Smooth muscle cell (in vitro differentiated cells): Measurements from ENCODE around the gene TNFRSF21. TPM values are rescaled to one million over a fixed set of nuclear protein-coding genes. Genes with fewer than 3 reads are reported as not detected.

ENCODE experiments used
- DNase-seq: peaks from one replicate; lab custom pipeline; 2025; ENCODE audit not compliant: unreplicated experiment; lab: John Stamatoyannopoulos, UW
- H2AFZ ChIP-seq: fragments of 200-600 bp; sonication (generic); 2 replicates; pipeline ENCODE4 v1.6.0; 2016; ENCODE audit warnings: antibody characterized with exemption, low read depth, mild to moderate bottlenecking
- H3F3A ChIP-seq: fragments of 200-600 bp; sonication (generic); 2 replicates; pipeline ENCODE4 v1.6.0; 2017; ENCODE audit warnings: antibody characterized with exemption, low read depth
- H3K27ac ChIP-seq: fragments of 200-600 bp; sonication (generic); 2 replicates; pipeline ENCODE4 v1.5.1; 2016; ENCODE audit warnings: low read depth, mild to moderate bottlenecking
- H3K27me3 ChIP-seq: fragments of 200-600 bp; sonication (generic); 2 replicates; pipeline ENCODE4 v1.6.1; 2016; ENCODE audit warnings: low read depth, mild to moderate bottlenecking
- H3K36me3 ChIP-seq: fragments of 200-600 bp; sonication (generic); 2 replicates; pipeline ENCODE4 v1.5.1; 2016; ENCODE audit warnings: low read depth
- H3K4me1 ChIP-seq: fragments of 200-600 bp; sonication (generic); 2 replicates; pipeline ENCODE4 v1.5.1; 2016; ENCODE audit warnings: low read depth
- H3K4me2 ChIP-seq: fragments of 200-600 bp; sonication (generic); 2 replicates; pipeline ENCODE4 v1.6.0; 2016; ENCODE audit warnings: mild to moderate bottlenecking
- H3K4me3 ChIP-seq: fragments of 200-600 bp; sonication (generic); 2 replicates; pipeline ENCODE4 v1.5.1; 2016; ENCODE audit warnings: mild to moderate bottlenecking
- H3K79me2 ChIP-seq: fragments of 200-600 bp; sonication (generic); 2 replicates; pipeline ENCODE4 v1.6.0; 2016; ENCODE audit warnings: low read depth, mild to moderate bottlenecking
- H3K9ac ChIP-seq: fragments of 200-600 bp; sonication (generic); 2 replicates; pipeline ENCODE4 v1.6.0; 2016; ENCODE audit warnings: low read depth
- H3K9me3 ChIP-seq: fragments of 200-600 bp; sonication (generic); replicated peaks from 2 replicates; pipeline ENCODE4 v1.5.1; 2016; ENCODE audit warnings: low read depth
- H4K20me1 ChIP-seq: fragments of 200-600 bp; sonication (generic); 2 replicates; pipeline ENCODE4 v1.6.0; 2016; ENCODE audit warnings: low read depth
- WGBS: methylation state at CpG from one replicate; pipeline ENCODE4 v1.1.7; 2016; ENCODE audit warnings: low lambda C conversion rate; 5-methylcytosine and 5-hydroxymethylcytosine counted together
- polyA plus RNA-seq: library from polyadenylated mRNA; unstranded; fragments of >200 nt; fragmentation: Nextera tagmentation; extraction: Ambion mirVana; gene quantifications from 2 replicates; pipeline ENCODE4 v1.2.1, GENCODE V29; 2016
- total RNA-seq: library from RNA; depleted of rRNA; stranded (reverse); fragments of >200 nt; gene quantifications from 2 replicates; pipeline ENCODE4 v1.2.3, GENCODE V29; 2014
- TF ChIP-seq, protein P1 (sequence below): fragments of 200-600 bp; sonication (generic); IDR thresholded peaks from 2 replicates; pipeline ENCODE4 v1.5.1; 2017; ENCODE audit warnings: borderline replicate concordance, mild to moderate bottlenecking, antibody characterized with exemption; ENCODE audit not compliant: insufficient read depth, poor library complexity, severe bottlenecking

Gene TNFRSF21
- total and polyA plus RNA-seq, 2 experiments from 2014 or later: 30.1 to 32.8 TPM

DNA sequence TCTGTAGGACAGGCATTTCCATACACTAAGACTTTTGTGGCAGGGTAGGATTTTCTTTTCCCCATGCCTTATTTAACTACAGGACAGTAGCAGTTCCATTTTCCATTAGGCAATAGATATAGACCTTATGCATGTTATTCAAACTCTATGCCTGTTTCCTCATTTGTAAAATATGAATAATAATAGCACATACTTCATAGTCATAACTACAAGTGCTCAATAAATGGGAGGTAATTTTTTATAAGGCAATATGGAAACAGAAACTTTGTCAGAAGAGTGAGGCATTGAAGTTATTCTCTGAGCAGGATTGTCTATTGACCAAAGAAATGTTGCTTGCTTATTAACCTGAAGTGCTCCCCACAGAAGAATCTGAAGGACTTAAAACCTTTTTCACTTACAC is 41.9 kb upstream of the TNFRSF21 start:
- Histone ChIP-seq H3K36me3 (no peaks in the 10 kb centered on the region), H3K27ac (no peak overlapping the region), H3K9me3 (no peaks in the 10 kb centered on the region), H3F3A (no peaks in the 10 kb centered on the region), H3K9ac (no peak overlapping the region), H3K79me2 (no peaks in the 10 kb centered on the region), H3K4me2 (no peak overlapping the region), H3K4me3 (no peak overlapping the region), H4K20me1 (no peaks in the 10 kb centered on the region), H2AFZ (no peak overlapping the region), H3K4me1 (no peaks in the 10 kb centered on the region), H3K27me3 (no peaks in the 10 kb centered on the region)
- TF ChIP-seq, protein P1, sequence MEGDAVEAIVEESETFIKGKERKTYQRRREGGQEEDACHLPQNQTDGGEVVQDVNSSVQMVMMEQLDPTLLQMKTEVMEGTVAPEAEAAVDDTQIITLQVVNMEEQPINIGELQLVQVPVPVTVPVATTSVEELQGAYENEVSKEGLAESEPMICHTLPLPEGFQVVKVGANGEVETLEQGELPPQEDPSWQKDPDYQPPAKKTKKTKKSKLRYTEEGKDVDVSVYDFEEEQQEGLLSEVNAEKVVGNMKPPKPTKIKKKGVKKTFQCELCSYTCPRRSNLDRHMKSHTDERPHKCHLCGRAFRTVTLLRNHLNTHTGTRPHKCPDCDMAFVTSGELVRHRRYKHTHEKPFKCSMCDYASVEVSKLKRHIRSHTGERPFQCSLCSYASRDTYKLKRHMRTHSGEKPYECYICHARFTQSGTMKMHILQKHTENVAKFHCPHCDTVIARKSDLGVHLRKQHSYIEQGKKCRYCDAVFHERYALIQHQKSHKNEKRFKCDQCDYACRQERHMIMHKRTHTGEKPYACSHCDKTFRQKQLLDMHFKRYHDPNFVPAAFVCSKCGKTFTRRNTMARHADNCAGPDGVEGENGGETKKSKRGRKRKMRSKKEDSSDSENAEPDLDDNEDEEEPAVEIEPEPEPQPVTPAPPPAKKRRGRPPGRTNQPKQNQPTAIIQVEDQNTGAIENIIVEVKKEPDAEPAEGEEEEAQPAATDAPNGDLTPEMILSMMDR: no peak
- DNase-seq: no peak

DNA sequence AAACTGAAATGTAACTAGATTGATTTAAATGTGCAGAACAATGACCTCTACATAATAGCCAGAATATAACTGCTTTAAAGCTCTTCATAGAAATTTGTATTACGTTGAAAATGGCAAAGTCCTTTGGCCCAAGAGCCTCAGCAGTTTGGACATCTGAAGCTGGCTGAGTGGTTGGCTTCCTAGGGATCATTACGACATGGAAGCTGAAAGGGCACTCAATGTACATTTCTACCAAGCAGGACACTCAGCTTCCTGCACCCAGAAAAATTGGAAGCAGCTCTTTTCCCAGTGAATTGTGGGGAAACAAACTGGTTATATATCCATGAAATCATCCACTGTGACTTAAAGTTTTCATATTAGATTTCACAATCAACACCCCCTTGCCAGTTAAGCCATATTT is 40.2 kb upstream of the TNFRSF21 start:
- H3K4me3 ChIP-seq: no peak overlapping the region
- TF ChIP-seq, protein P1: no peak
- no peaks in the 10 kb centered on the region for H3K79me2 ChIP-seq
- H4K20me1 ChIP-seq: no peaks in the 10 kb centered on the region
- H3F3A ChIP-seq: no peaks in the 10 kb centered on the region
- no peak overlapping the region for H2AFZ ChIP-seq
- no peak overlapping the region for H3K4me2 ChIP-seq
- no peak for DNase-seq
- H3K27me3 ChIP-seq: no peaks in the 10 kb centered on the region
- no peaks in the 10 kb centered on the region for H3K9me3 ChIP-seq
- 96% methylated on average over 2 of the region's 2 CpGs for WGBS
- no peak overlapping the region for H3K9ac ChIP-seq
- H3K36me3 ChIP-seq: no peaks in the 10 kb centered on the region
- H3K4me1 ChIP-seq: no peaks in the 10 kb centered on the region
- no peak overlapping the region for H3K27ac ChIP-seq

DNA sequence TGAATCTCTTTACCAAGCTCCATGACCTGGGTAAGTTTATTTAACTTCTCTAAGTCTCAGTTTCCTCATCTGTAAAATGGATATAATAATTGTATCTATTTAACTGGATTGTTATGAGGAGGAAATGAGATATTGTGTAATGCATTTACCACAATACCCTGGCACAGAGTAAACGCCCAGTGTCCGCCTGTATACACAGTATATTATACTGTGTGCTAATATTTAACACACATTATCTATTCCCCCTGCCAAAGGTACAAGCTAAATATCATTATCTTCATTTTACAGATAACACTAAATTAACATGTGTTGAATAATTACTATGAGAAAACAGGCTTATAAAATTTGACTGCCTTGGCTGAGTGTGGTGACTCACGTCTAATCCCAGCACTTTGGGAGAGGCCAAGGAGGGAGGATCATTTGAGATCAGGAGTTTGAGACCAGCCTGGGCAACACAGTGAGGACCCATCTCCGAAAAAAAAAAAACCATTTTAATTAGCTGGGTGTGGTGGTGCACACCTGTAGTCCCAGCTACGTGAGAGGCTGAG is 38.7 kb upstream of the TNFRSF21 start:
- no peak overlapping the region for H3K4me2 ChIP-seq
- no peaks in the 10 kb centered on the region for H3K27me3 ChIP-seq
- DNase-seq: no peak
- TF ChIP-seq, protein P1: no peak
- H3K9ac ChIP-seq: no peak overlapping the region
- WGBS: 87% methylated on average over 5 of the region's 5 CpGs
- H3K4me3 ChIP-seq: no peak overlapping the region
- H3K79me2 ChIP-seq: no peaks in the 10 kb centered on the region
- H3K36me3 ChIP-seq: no peaks in the 10 kb centered on the region
- H3K27ac ChIP-seq: no peak overlapping the region
- H3K4me1 ChIP-seq: no peaks in the 10 kb centered on the region
- no peaks in the 10 kb centered on the region for H4K20me1 ChIP-seq
- H2AFZ ChIP-seq: no peak overlapping the region
- no peaks in the 10 kb centered on the region for H3K9me3 ChIP-seq
- H3F3A ChIP-seq: no peaks in the 10 kb centered on the region

GRCh38 chr6:47345761-47346160 is 36.1 kb upstream of the TNFRSF21 start:
- Histone ChIP-seq H3K4me1 (no peaks in the 10 kb centered on the region), H4K20me1 (no peaks in the 10 kb centered on the region), H3K36me3 (no peaks in the 10 kb centered on the region), H3K27me3 (no peaks in the 10 kb centered on the region), H3K4me3 (no peak overlapping the region), H3K9ac (no peak overlapping the region), H3K79me2 (no peaks in the 10 kb centered on the region), H3K4me2 (no peak overlapping the region), H3K9me3 (no peaks in the 10 kb centered on the region), H3F3A (no peaks in the 10 kb centered on the region), H2AFZ (no peak overlapping the region), H3K27ac (no peak overlapping the region)
- TF ChIP-seq, protein P1: no peak
- no peak for DNase-seq
- 94% methylated on average over 4 of the region's 4 CpGs for WGBS
